Bronchial epithelial cell (primary cell): ENCODE results near the gene OTOG. TPM values are rescaled to one million over a fixed set of nuclear protein-coding genes. Genes with fewer than 3 reads are reported as not detected.

Experiments
- DNase-seq: peaks from one replicate; pipeline ENCODE4 v3.0.0-alpha.2; 2010; ENCODE audit warnings: low read depth
- FAIRE-seq: peaks from 2 replicates; lab custom pipeline; 2011; peaks lifted over from hg19 to GRCh38; lab: Jason Lieb, UNC
- H3K27me3 ChIP-seq: 2 replicates; pipeline ENCODE4 v1.5.1; 2011; ENCODE audit warnings: low read length; ENCODE audit not compliant: control insufficient read depth, insufficient read depth
- H3K36me3 ChIP-seq: 2 replicates; pipeline ENCODE4 v1.5.1; 2011; ENCODE audit warnings: low read length; ENCODE audit not compliant: control insufficient read depth, insufficient read depth
- H3K4me3 ChIP-seq: 2 replicates; pipeline ENCODE4 v1.5.1; 2011; ENCODE audit warnings: mild to moderate bottlenecking, low read depth, low read length, control low read depth
- CTCF ChIP-seq: IDR thresholded peaks from 2 replicates; pipeline ENCODE4 v1.5.1; 2011; ENCODE audit warnings: mild to moderate bottlenecking, moderate library complexity, low read length, control low read depth, inconsistent platforms; ENCODE audit not compliant: insufficient read depth, severe bottlenecking
- total RNA-seq: library from RNA; depleted of rRNA; stranded (reverse); fragments of >200 nt; gene quantifications from 2 replicates; pipeline ENCODE4 v1.2.1, GENCODE V29; 2014

OTOG gene
- total RNA-seq, 1 donor from 2014 or later, result not detected

GRCh38 chr11:17601676-17602075 is 54.6 kb downstream of the OTOG start:
- FAIRE-seq (no peak), DNase-seq (no peak)
- TF ChIP-seq CTCF, result no peak
- no peaks in the 10 kb centered on the region for H3K27me3 ChIP-seq
- no peaks in the 10 kb centered on the region for H3K36me3 ChIP-seq
- no peak overlapping the region for H3K4me3 ChIP-seq

GRCh38 chr11:17602105-17603001 is 55.3 kb downstream of the OTOG start:
- no peak for DNase-seq
- H3K27me3 ChIP-seq, result no peaks in the 10 kb centered on the region
- no peaks in the 10 kb centered on the region for H3K36me3 ChIP-seq
- no peak for FAIRE-seq
- no peak overlapping the region for H3K4me3 ChIP-seq
- no peak for TF ChIP-seq CTCF

GRCh38 chr11:17603056-17603825 is 56.2 kb downstream of the OTOG start:
- DNase-seq, result no peak
- no peak for FAIRE-seq
- Histone ChIP-seq H3K36me3 (no peaks in the 10 kb centered on the region), H3K4me3 (no peak overlapping the region), H3K27me3 (no peaks in the 10 kb centered on the region)
- TF ChIP-seq CTCF, result no peak

GRCh38 chr11:17604201-17604914 is 57.3 kb downstream of the OTOG start:
- FAIRE-seq, result no peak
- Histone ChIP-seq H3K27me3 (no peaks in the 10 kb centered on the region), H3K4me3 (no peak overlapping the region), H3K36me3 (no peaks in the 10 kb centered on the region)
- peak; percentile 12 for DNase-seq
- no peak for TF ChIP-seq CTCF

GRCh38 chr11:17604915-17605233 is 57.8 kb downstream of the OTOG start:
- Histone ChIP-seq H3K27me3 (no peaks in the 10 kb centered on the region), H3K4me3 (no peak overlapping the region), H3K36me3 (no peaks in the 10 kb centered on the region)
- DNase-seq, result no peak
- no peak for TF ChIP-seq CTCF
- peak; percentile 83 for FAIRE-seq
